SK-MEL-5 (cell line): ENCODE measurements around the gene STPG4. TPM values are rescaled to one million over a fixed set of nuclear protein-coding genes. Genes with fewer than 3 reads are reported as not detected.
"Not testable (repeated sequence)": the region's sequence is repeated elsewhere in the genome, so short reads cannot be mapped to it uniquely, and the experiment has no call there.

ENCODE experiments used
- DNase-seq: peaks from one replicate; pipeline ENCODE4 v3.0.0-alpha.2; 2016; ENCODE audit warnings: low read depth, low spot score
- in situ Hi-C: cut with HindIII; loops from 2 replicates; pipeline ENCODE4 v1.10.0; 2016; ENCODE audit warnings: low sequenced_read_pairs, high pct_unique_total_duplicates, low pct_unique_long_range_greater_than_20kb
- total RNA-seq: library from RNA; depleted of rRNA; stranded (reverse); fragments of >200 nt; shearing (Covaris generic); gene quantifications from 2 replicates; pipeline ENCODE4 v1.2.3, GENCODE V29; 2014

Gene STPG4
- total RNA-seq, 1 experiment from 2014 or later, result 0.26 TPM

GRCh38 chr2:47150175-47150574, 4.9 kb downstream of the STPG4 start:
- DNase-seq, result no peak
- in situ Hi-C loops, result no loop called here

- in situ Hi-C loops, result no loop called here
- no peak for DNase-seq
These were observed 8.1 kb downstream of the STPG4 start for GRCh38 chr2:47147021-47147420.

- DNase-seq, result no peak
- in situ Hi-C loops, result no loop called here
These were observed 9.6 kb downstream of the STPG4 start for GRCh38 chr2:47145466-47145865.

- no peak for DNase-seq
These were observed 13.6 kb downstream of the STPG4 start for GRCh38 chr2:47141520-47141919.

GRCh38 chr2:47134386-47135090, 20.6 kb downstream of the STPG4 start:
- in situ Hi-C loops, result no loop called here
- no peak for DNase-seq

More at GRCh38 chr2:47141520-47141919, 13.6 kb downstream of the STPG4 start:
- in situ Hi-C loops, result no loop called here

GRCh38 chr2:47133046-47133445, 22.1 kb downstream of the STPG4 start:
- in situ Hi-C loops, result no loop called here

GRCh38 chr2:47129191-47129706, 25.9 kb downstream of the STPG4 start:
- no peak for DNase-seq
- in situ Hi-C loops, result no loop called here

More at GRCh38 chr2:47133046-47133445, 22.1 kb downstream of the STPG4 start:
- no peak for DNase-seq

- in situ Hi-C loops, result no loop called here
- no peak for DNase-seq
These were observed 26.4 kb downstream of the STPG4 start for GRCh38 chr2:47128705-47129104.

- DNase-seq, result no peak
- in situ Hi-C loops, result no loop called here
These were observed 27.1 kb downstream of the STPG4 start for GRCh38 chr2:47127862-47128543.

GRCh38 chr2:47126783-47127182, 28.3 kb downstream of the STPG4 start:
- no peak for DNase-seq
- in situ Hi-C loops, result no loop called here

GRCh38 chr2:47124740-47125139, 30.4 kb downstream of the STPG4 start:
- DNase-seq, in situ Hi-C loops: not testable (repeated sequence)

- in situ Hi-C loops, DNase-seq: not testable (repeated sequence)
These were observed 34.7 kb downstream of the STPG4 start for GRCh38 chr2:47120424-47120823.

- no peak for DNase-seq
- in situ Hi-C loops, result no loop called here
These were observed 36.1 kb downstream of the STPG4 start for GRCh38 chr2:47119001-47119400.

GRCh38 chr2:47118581-47118980, 36.5 kb downstream of the STPG4 start:
- in situ Hi-C loops, result no loop called here
- DNase-seq, result no peak

GRCh38 chr2:47112665-47113435, 42.3 kb downstream of the STPG4 start:
- no peak for DNase-seq
- in situ Hi-C loops, result no loop called here

GRCh38 chr2:47109680-47110079, 45.4 kb downstream of the STPG4 start:
- DNase-seq, result no peak
- in situ Hi-C loops, result no loop called here

- DNase-seq, result no peak
- in situ Hi-C loops, result no loop called here
These were observed 46.1 kb downstream of the STPG4 start for GRCh38 chr2:47109007-47109375.

GRCh38 chr2:47108267-47109006, 46.7 kb downstream of the STPG4 start:
- DNase-seq, result not testable (repeated sequence)

More at GRCh38 chr2:47108267-47109006, 46.7 kb downstream of the STPG4 start:
- in situ Hi-C loops, result not testable (repeated sequence)
